Measurements from ENCODE around the gene APBA2. TPM values are rescaled to one million over a fixed set of nuclear protein-coding genes. Genes with fewer than 3 reads are reported as not detected.

Gene APBA2
- polyA plus RNA-seq, 1 donor = 3.5 TPM

DNA sequence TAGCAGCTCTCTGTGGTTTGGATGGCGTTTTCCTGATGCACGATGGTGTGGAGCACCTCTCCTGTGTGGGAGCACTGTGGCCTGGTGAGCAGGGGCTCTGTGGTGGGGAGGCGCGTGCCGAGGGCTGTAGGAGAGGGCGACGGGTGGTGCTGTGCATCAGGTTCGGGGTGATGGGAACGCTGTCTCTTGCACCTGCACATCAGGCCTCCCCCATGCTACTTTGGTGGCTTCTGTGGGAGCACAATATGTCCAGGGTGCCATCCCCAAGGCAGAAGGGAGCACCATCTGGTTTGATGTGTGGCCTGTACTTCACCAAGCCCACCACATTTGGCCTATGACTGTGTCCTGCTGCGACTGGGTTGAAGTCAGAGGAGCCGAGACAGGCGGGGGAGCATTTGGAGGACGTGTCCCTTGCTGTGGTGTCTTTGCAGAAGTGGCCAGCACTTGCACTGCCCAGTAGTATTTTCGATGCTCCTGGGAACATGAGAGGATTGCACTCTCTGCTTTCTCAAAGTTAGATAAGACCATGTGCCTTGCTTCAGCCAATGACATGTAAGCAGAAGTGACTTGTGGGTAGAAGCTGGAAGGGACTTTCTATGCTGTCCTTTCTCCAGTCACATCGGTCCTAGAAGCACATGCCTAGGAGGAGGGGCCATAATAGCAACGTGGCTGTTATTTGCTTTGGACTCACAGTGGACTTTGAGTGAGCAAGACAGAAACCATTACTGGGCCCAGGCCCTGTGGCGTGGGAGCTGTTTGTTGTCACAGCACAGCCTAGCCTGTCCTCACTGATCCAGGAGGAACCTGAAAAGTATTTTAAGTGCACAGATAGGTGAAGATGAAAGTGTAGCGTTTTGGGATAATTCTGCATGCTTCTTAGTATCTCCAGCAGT is 72.1 kb downstream of the APBA2 start:
- no CpG with 5 or more reads among the region's 18 CpGs for WGBS (ENCODE audit: insufficient coverage, low lambda C conversion rate)
- no peaks in the 10 kb centered on the region for H3K27me3 ChIP-seq (ENCODE audit: control insufficient read depth, insufficient read depth, low read length)
- H3K36me3 ChIP-seq (ENCODE audit: control insufficient read depth, insufficient read depth, low read length) = no peaks in the 10 kb centered on the region
- no peaks in the 10 kb centered on the region for H3K9me3 ChIP-seq (ENCODE audit: control insufficient read depth, low read depth, low read length)
- no peaks in the 10 kb centered on the region for H3K4me1 ChIP-seq (ENCODE audit: control insufficient read depth, insufficient read depth, low read length)
- no peak overlapping the region for H3K27ac ChIP-seq (ENCODE audit: low read length)
- no peak overlapping the region for H3K4me3 ChIP-seq (ENCODE audit: low read length)
- no peak for DNase-seq

DNA sequence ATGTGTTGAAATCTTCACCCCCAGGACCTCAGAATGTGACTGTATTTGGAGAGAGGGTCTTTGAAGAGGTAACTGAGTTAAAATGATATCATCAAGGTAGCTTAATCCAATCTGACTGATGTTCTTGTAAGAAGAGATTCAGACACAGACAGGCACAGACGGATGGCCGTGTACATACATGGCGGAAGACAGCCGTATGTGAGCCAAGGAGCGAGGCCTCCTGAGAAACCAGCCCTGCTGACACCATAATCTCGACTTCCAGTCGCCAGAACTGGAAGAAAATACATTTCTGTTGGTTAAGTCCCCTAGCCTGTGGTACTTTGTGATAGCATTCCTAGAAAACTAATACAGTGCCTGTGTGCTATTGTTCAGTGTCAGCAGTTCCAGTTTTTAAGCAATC is 73.6 kb downstream of the APBA2 start:
- Histone ChIP-seq H3K4me3 (ENCODE audit: low read length) (no peak overlapping the region), H3K27me3 (ENCODE audit: control insufficient read depth, insufficient read depth, low read length) (no peaks in the 10 kb centered on the region), H3K4me1 (ENCODE audit: control insufficient read depth, insufficient read depth, low read length) (no peaks in the 10 kb centered on the region), H3K27ac (ENCODE audit: low read length) (no peak overlapping the region), H3K36me3 (ENCODE audit: control insufficient read depth, insufficient read depth, low read length) (no peaks in the 10 kb centered on the region), H3K9me3 (ENCODE audit: control insufficient read depth, low read depth, low read length) (no peaks in the 10 kb centered on the region)
- WGBS (ENCODE audit: insufficient coverage, low lambda C conversion rate) = no CpG with 5 or more reads among the region's 7 CpGs
- DNase-seq = no peak

DNA sequence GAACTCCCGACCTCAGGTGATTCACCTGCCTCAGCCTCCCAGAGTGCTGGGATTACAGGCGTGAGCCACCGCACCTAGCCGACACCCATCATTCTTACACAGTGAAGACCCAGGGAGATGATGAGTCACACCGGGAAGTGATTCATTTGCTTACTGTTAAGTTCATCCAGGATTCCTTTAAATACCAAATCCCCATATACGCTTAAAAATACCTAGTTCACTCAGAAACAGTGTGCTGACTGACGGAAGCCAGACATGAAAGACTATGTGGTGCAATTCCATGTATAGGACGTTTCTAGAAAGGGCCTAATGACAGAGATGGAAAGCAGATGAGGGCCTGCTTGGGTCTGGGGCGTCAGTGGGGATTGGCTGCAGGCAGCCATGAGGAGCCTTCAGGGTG is 75.2 kb downstream of the APBA2 start:
- Histone ChIP-seq H3K4me1 (ENCODE audit: control insufficient read depth, insufficient read depth, low read length) (no peaks in the 10 kb centered on the region), H3K36me3 (ENCODE audit: control insufficient read depth, insufficient read depth, low read length) (no peaks in the 10 kb centered on the region), H3K4me3 (ENCODE audit: low read length) (no peak overlapping the region), H3K27me3 (ENCODE audit: control insufficient read depth, insufficient read depth, low read length) (no peaks in the 10 kb centered on the region), H3K27ac (ENCODE audit: low read length) (no peak overlapping the region), H3K9me3 (ENCODE audit: control insufficient read depth, low read depth, low read length) (no peaks in the 10 kb centered on the region)
- no peak for DNase-seq
- WGBS (ENCODE audit: insufficient coverage, low lambda C conversion rate) = no CpG with 5 or more reads among the region's 9 CpGs

DNA sequence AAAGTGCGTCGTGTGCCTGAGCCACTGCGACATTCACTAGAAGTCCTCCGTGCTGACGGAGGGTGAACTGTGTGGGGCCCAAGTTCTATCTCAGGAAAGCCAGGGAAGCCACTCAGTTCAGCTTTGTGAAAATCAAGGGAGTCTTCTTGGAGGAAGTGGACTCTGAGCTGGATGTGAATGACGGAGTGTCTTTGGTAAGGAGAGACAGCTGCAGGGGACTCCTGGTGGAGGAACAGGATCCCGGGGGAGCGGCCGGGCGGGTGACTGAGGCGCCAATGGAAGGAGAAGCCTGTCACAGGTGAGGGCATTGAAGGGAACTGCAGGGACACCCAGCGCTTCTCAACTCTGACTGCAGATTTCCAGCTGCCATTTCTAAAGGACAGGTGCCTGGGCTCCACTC is 75.6 kb downstream of the APBA2 start:
- no peaks in the 10 kb centered on the region for H3K4me1 ChIP-seq (ENCODE audit: control insufficient read depth, insufficient read depth, low read length)
- no CpG with 5 or more reads among the region's 12 CpGs for WGBS (ENCODE audit: insufficient coverage, low lambda C conversion rate)
- H3K36me3 ChIP-seq (ENCODE audit: control insufficient read depth, insufficient read depth, low read length) = no peaks in the 10 kb centered on the region
- H3K4me3 ChIP-seq (ENCODE audit: low read length) = no peak overlapping the region
- no peaks in the 10 kb centered on the region for H3K27me3 ChIP-seq (ENCODE audit: control insufficient read depth, insufficient read depth, low read length)
- no peaks in the 10 kb centered on the region for H3K9me3 ChIP-seq (ENCODE audit: control insufficient read depth, low read depth, low read length)
- no peak overlapping the region for H3K27ac ChIP-seq (ENCODE audit: low read length)
- DNase-seq = no peak

DNA sequence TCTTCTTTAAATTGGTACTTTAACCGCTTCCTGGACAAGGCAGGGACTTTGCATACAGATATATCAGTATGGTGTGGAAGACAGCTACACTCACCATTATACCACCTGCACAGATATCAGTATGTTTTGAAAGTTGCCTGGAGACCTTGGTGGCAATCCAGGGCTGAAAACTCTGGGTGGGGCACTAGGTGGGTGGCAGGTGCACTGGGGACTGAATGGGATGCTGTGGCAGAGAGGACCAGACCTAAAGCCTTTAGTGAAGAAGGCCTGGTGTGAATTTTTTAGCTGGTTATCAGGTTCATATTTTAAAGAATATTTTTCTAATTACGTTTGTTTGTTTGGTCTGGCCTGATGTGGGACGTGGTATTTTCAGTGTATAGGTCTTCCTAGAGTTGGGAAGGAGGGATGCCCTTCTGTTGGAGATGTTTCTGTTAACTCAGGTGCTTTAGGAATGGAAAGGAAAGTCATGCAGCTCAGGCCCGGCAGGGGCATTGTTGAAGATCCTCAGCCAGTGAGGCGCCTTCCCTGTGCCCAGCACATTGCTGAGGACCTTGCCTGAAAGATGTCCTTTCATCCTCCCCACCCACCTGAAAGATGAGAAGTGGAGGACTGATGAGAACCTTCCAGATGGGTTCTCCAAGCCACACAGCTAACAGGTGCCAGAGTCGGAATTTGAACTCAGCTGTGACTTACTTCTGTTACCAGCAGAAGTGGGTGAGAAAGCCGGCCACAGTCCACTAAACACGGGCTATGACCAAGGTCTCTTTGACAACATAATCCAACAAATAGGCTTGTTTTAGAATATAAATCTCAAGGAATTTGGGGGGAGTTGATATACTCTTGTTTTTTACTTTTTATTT is 77.3 kb downstream of the APBA2 start:
- H3K4me3 ChIP-seq (ENCODE audit: low read length) = no peak overlapping the region
- H3K9me3 ChIP-seq (ENCODE audit: control insufficient read depth, low read depth, low read length) = no peaks in the 10 kb centered on the region
- 100% methylated on average over 1 of the region's 8 CpGs for WGBS (ENCODE audit: insufficient coverage, low lambda C conversion rate)
- no peak for DNase-seq
- H3K4me1 ChIP-seq (ENCODE audit: control insufficient read depth, insufficient read depth, low read length) = no peaks in the 10 kb centered on the region
- H3K27ac ChIP-seq (ENCODE audit: low read length) = no peak overlapping the region
- H3K36me3 ChIP-seq (ENCODE audit: control insufficient read depth, insufficient read depth, low read length) = no peaks in the 10 kb centered on the region
- H3K27me3 ChIP-seq (ENCODE audit: control insufficient read depth, insufficient read depth, low read length) = no peaks in the 10 kb centered on the region

DNA sequence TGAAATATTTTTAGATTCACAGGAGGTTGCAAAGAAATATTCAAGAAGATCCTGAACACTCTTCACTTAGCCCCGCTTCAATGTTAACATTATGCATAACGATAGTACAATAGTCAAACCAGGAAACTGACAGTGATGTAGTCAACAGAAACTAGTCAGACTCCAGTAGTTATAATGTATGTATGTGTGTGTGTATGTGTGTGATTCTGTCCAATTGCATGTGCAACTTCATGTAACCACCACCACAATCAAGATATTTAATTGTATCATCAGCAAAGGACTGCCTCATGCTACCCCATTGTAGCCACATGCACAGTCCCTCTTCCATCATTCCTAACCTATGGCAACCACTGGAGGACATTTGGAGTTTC is 77.9 kb downstream of the APBA2 start:
- DNase-seq = no peak
- Histone ChIP-seq H3K9me3 (ENCODE audit: control insufficient read depth, low read depth, low read length) (no peaks in the 10 kb centered on the region), H3K4me1 (ENCODE audit: control insufficient read depth, insufficient read depth, low read length) (no peaks in the 10 kb centered on the region), H3K4me3 (ENCODE audit: low read length) (no peak overlapping the region), H3K27ac (ENCODE audit: low read length) (no peak overlapping the region), H3K27me3 (ENCODE audit: control insufficient read depth, insufficient read depth, low read length) (no peaks in the 10 kb centered on the region), H3K36me3 (ENCODE audit: control insufficient read depth, insufficient read depth, low read length) (no peaks in the 10 kb centered on the region)
- WGBS (ENCODE audit: insufficient coverage, low lambda C conversion rate) = 100% methylated on average over 1 of the region's 2 CpGs

DNA sequence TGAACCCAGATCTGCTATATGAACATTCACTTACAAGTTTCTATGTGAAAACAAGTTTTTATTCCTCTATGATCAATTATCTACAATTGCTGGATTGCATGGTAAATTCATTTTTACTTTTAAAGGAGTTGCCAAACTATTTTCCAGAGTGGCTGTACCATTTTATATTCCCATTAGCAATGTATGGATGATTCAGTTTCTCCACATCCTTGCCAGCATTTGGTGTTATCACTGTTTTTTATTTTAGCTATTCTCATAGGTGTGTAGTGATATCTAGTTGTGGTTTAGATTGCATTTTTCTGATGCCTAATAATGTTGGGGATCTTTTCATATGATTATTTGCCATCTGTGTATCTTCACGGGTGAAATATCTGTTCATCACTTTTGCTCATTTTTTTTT is 78.3 kb downstream of the APBA2 start:
- H3K27ac ChIP-seq (ENCODE audit: low read length) = no peak overlapping the region
- no peaks in the 10 kb centered on the region for H3K9me3 ChIP-seq (ENCODE audit: control insufficient read depth, low read depth, low read length)
- no peak overlapping the region for H3K4me3 ChIP-seq (ENCODE audit: low read length)
- H3K4me1 ChIP-seq (ENCODE audit: control insufficient read depth, insufficient read depth, low read length) = no peaks in the 10 kb centered on the region
- H3K36me3 ChIP-seq (ENCODE audit: control insufficient read depth, insufficient read depth, low read length) = no peaks in the 10 kb centered on the region
- H3K27me3 ChIP-seq (ENCODE audit: control insufficient read depth, insufficient read depth, low read length) = no peaks in the 10 kb centered on the region
- DNase-seq = no peak
- no CpG with 5 or more reads among the region's 1 CpG for WGBS (ENCODE audit: insufficient coverage, low lambda C conversion rate)

DNA sequence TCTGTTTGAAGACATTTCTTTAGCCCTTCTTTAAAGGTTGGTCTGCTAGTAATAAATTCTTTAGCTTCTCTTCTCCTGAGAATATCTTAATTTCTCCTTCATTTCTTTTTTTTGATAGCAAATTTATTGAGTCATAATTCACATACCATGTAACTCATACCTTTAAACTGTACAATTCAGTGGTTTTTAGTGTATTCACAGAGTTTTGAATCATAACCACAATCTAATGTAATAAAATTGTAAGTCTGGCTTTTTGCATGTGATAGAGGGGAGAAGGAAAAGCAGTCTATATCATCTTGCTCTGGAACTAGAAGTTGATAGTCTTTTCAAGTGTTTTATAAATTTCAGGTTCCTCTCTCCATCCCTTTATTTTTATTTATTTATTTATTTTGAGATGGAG is 81.3 kb downstream of the APBA2 start:
- no peak for DNase-seq

DNA sequence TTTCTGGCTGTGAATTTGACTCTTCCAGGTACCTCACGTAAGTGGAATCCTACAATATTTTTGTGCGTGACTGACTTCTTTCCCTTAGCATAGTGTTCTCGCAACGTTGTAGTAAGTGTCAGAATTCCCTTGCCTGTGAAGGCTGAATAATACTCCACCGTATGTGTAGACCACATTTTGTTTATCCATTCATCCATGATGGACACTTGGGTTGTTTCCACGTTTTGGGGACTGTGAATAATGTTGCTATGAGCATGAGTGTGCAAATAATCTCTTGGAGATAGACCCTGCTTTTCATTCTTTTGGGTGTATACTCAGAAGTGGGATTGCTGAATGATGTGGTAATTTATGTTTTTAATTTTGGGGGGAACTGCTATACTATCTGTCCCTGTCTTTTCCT is 82.2 kb downstream of the APBA2 start:
- Histone ChIP-seq H3K27me3 (ENCODE audit: control insufficient read depth, insufficient read depth, low read length) (no peaks in the 10 kb centered on the region), H3K36me3 (ENCODE audit: control insufficient read depth, insufficient read depth, low read length) (no peaks in the 10 kb centered on the region), H3K27ac (ENCODE audit: low read length) (no peak overlapping the region), H3K4me1 (ENCODE audit: control insufficient read depth, insufficient read depth, low read length) (no peaks in the 10 kb centered on the region), H3K4me3 (ENCODE audit: low read length) (no peak overlapping the region), H3K9me3 (ENCODE audit: control insufficient read depth, low read depth, low read length) (no peaks in the 10 kb centered on the region)
- WGBS (ENCODE audit: insufficient coverage, low lambda C conversion rate) = no CpG with 5 or more reads among the region's 6 CpGs
- no peak for DNase-seq

More for the DNA sequence above, 81.3 kb downstream of the APBA2 start:
- Histone ChIP-seq H3K9me3 (ENCODE audit: control insufficient read depth, low read depth, low read length) (no peaks in the 10 kb centered on the region), H3K36me3 (ENCODE audit: control insufficient read depth, insufficient read depth, low read length) (no peaks in the 10 kb centered on the region), H3K27me3 (ENCODE audit: control insufficient read depth, insufficient read depth, low read length) (no peaks in the 10 kb centered on the region), H3K4me1 (ENCODE audit: control insufficient read depth, insufficient read depth, low read length) (no peaks in the 10 kb centered on the region), H3K27ac (ENCODE audit: low read length) (no peak overlapping the region), H3K4me3 (ENCODE audit: low read length) (no peak overlapping the region)

DNA sequence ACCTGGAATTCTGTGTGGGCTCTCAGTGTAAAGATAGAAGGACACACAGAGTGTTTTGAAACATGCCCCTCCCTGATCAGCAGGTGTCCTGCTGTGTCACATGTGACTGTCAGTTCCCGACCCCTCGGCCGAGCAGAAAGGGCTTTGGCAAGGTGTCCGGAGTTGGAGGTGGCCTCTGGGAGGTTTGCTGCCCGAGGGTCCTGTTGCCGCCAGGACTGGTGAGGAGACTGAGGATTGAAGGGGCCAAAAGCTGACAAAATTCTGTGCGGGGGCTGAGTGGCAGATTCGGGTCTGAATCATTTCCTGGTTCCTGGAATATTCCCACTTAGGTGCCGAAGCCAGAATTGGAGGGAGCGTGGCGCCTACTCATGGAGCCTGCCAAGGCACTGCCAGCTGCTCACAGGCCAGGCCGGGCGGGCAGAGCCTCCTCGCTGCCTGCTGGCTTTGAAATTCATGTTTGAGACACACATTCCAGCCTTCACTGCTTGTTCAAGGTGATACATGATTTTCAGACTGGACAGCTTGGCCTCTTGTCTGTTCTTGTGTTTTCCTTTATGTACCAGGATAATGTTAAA is 83.8 kb downstream of the APBA2 start:
- no CpG with 5 or more reads among the region's 14 CpGs for WGBS (ENCODE audit: insufficient coverage, low lambda C conversion rate)
- no peaks in the 10 kb centered on the region for H3K27me3 ChIP-seq (ENCODE audit: control insufficient read depth, insufficient read depth, low read length)
- DNase-seq = no peak

More for the DNA sequence above, 83.8 kb downstream of the APBA2 start:
- Histone ChIP-seq H3K27ac (ENCODE audit: low read length) (no peak overlapping the region), H3K9me3 (ENCODE audit: control insufficient read depth, low read depth, low read length) (no peaks in the 10 kb centered on the region), H3K4me1 (ENCODE audit: control insufficient read depth, insufficient read depth, low read length) (no peaks in the 10 kb centered on the region), H3K4me3 (ENCODE audit: low read length) (no peak overlapping the region), H3K36me3 (ENCODE audit: control insufficient read depth, insufficient read depth, low read length) (no peaks in the 10 kb centered on the region)
